GM23248 (cell line): ENCODE results near the gene CELF6.

Experiments
- EZH2 ChIP-seq: fragments of 200-600 bp; sonication (generic); IDR thresholded peaks from 2 replicates; pipeline ENCODE4 v1.6.1; 2018; ENCODE audit warnings: antibody characterized with exemption, mild to moderate bottlenecking; ENCODE audit not compliant: insufficient read depth, poor library complexity, severe bottlenecking
- EZH2phosphoT487 ChIP-seq: fragments of 200-600 bp; sonication (generic); IDR thresholded peaks from 2 replicates; pipeline ENCODE4 v1.6.1; 2018; ENCODE audit warnings: antibody characterized with exemption, moderate library complexity, mild to moderate bottlenecking, low read depth; ENCODE audit not compliant: insufficient read depth

DNA sequence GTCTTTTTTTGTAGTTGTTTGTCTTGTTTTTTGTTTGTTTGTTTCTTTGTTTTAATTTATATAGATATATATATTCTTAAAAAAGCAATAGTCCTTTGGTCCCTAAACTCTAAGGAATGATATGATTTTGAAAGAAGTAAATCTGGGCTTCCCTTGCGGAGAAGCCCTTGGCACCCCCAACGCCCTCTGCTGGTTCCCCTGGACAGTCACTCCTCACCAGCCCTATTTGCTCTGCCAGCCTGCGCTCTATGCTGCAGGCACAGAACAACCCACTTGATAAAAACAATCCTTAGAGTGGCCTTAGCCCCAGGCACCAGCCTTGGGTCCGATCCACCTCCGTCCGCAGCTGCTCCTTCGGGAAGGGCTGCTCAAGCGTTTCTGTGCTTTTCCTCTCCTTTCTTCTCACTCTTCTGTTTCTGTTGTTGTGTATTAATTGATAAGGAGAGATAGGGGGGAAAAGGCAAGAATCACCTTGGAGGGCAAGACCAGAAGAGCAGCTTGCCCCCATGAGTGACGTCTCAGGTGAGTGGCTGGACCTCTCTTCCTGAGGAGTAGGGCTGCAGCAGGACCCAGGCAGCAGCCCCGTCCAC is 33.9 kb downstream of the CELF6 start:
- TF ChIP-seq EZH2phosphoT487 (no peak), EZH2 (no peak)
